ENCODE data around the gene ITCH.

GRCh38 chr20:34332262-34332920, 30.7 kb upstream of the ITCH start:
- no peak for TF ChIP-seq CTCF (IDR thresholded peaks at IDR 0.05; ENCODE audit: poor library complexity)
- no peak for TF ChIP-seq EZH2phosphoT487 (IDR thresholded peaks at IDR 0.05; ENCODE audit: low read depth, severe bottlenecking, unreplicated experiment)
